Measurements from ENCODE around the gene SMARCB1.

The SMARCB1 gene

DNA sequence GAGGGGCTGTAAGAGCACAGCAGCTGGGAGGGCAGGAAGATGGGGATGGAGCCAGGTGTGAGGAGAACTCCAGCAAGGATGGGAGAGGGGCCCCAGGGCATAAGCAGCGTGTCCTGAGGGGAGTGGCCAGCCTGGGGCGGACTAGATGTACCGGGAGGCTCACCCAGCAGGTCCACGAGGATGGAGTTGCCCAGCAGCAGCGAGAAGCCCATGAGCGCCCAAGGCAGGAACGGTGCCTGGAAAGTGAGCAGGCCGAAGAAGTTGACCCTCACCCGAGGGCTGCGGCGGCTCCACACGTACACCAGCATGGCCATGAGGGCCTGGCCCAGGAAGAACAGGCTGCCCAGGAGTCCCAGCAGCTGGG lies 50.7 kb downstream of the SMARCB1 start:
- Histone ChIP-seq H3K4me1 (ENCODE audit: control extremely low read depth in 1 of 4, control insufficient read depth in 4 of 4, insufficient read depth in 4 of 4, low read length in 3 of 4) (peaks cover 2 to 27% (median 24%) of the 10 kb centered on the region in 4 experiments), H3K4me3 (ENCODE audit: control insufficient read depth in 1 of 7, extremely low read depth in 1 of 7, insufficient read depth in 4 of 7, low read depth in 2 of 7, low read length in 6 of 7) (peak overlapping the region in 1 of 7 experiments; percentile 73), H3K27me3 (replicated peaks in 2 of 5; ENCODE audit: control insufficient read depth in 4 of 5, insufficient read depth in 5 of 5, low read length in 4 of 5) (no peaks in the 10 kb centered on the region), H3K27ac (ENCODE audit: insufficient read depth in 1 of 2, low read depth in 1 of 2, low read length in 2 of 2, poor library complexity in 1 of 2, severe bottlenecking in 2 of 2) (peak overlapping the region in 1 of 2 experiments; percentile 85), H3K9me3 (ENCODE audit: control extremely low read depth in 1 of 5, control insufficient read depth in 4 of 5, insufficient read depth in 2 of 5, low read depth in 1 of 5, low read length in 4 of 5) (no peaks in the 10 kb centered on the region), H3K36me3 (ENCODE audit: control insufficient read depth in 4 of 4, insufficient read depth in 4 of 4, low read length in 3 of 4) (peaks cover 3 to 52% (median 32%) of the 10 kb centered on the region in 4 experiments)
- WGBS (ENCODE audit: insufficient coverage): 96% methylated on average over 12 of the region's 12 CpGs
- CTCF ChIA-PET: interaction anchor here (0.9 to 3.0 kb wide), 3 partner anchors 9 to 26 kb away, joined by 3 to 14 read pairs (median 5); no protein-coding TSS in a partner anchor
- POLR2A ChIA-PET: interaction anchor here (0.5 kb wide), 1 partner anchor 120 kb away, joined by 3 read pairs; no protein-coding TSS in a partner anchor
- no peak for DNase-seq

- Histone ChIP-seq H3K27ac (ENCODE audit: insufficient read depth in 1 of 2, low read depth in 1 of 2, low read length in 2 of 2, poor library complexity in 1 of 2, severe bottlenecking in 2 of 2) (peak overlapping the region; percentile 70 to 85), H3K27me3 (replicated peaks in 2 of 5; ENCODE audit: control insufficient read depth in 4 of 5, insufficient read depth in 5 of 5, low read length in 4 of 5) (no peaks in the 10 kb centered on the region), H3K36me3 (ENCODE audit: control insufficient read depth in 4 of 4, insufficient read depth in 4 of 4, low read length in 3 of 4) (peaks cover 3 to 46% (median 28%) of the 10 kb centered on the region in 4 experiments), H3K9me3 (ENCODE audit: control extremely low read depth in 1 of 5, control insufficient read depth in 4 of 5, insufficient read depth in 2 of 5, low read depth in 1 of 5, low read length in 4 of 5) (no peaks in the 10 kb centered on the region), H3K4me1 (ENCODE audit: control extremely low read depth in 1 of 4, control insufficient read depth in 4 of 4, insufficient read depth in 4 of 4, low read length in 3 of 4) (peaks cover 2 to 28% (median 26%) of the 10 kb centered on the region in 4 experiments), H3K4me3 (ENCODE audit: control insufficient read depth in 1 of 7, extremely low read depth in 1 of 7, insufficient read depth in 4 of 7, low read depth in 2 of 7, low read length in 6 of 7) (peak overlapping the region in 5 of 7 experiments; percentile 40 to 74 (median 67))
- 21% methylated on average over 40 of the region's 41 CpGs for WGBS (ENCODE audit: insufficient coverage)
- POLR2A ChIA-PET: no interaction called here
- DNase-seq: no peak
- CTCF ChIA-PET: interaction anchor here (0.9 to 1.2 kb wide), 3 partner anchors 8 to 26 kb away, joined by 3 to 6 read pairs (median 5); no protein-coding TSS in a partner anchor
Observed at GRCh38 chr22:23837911-23838680, 51.3 kb downstream of the SMARCB1 start.

DNA sequence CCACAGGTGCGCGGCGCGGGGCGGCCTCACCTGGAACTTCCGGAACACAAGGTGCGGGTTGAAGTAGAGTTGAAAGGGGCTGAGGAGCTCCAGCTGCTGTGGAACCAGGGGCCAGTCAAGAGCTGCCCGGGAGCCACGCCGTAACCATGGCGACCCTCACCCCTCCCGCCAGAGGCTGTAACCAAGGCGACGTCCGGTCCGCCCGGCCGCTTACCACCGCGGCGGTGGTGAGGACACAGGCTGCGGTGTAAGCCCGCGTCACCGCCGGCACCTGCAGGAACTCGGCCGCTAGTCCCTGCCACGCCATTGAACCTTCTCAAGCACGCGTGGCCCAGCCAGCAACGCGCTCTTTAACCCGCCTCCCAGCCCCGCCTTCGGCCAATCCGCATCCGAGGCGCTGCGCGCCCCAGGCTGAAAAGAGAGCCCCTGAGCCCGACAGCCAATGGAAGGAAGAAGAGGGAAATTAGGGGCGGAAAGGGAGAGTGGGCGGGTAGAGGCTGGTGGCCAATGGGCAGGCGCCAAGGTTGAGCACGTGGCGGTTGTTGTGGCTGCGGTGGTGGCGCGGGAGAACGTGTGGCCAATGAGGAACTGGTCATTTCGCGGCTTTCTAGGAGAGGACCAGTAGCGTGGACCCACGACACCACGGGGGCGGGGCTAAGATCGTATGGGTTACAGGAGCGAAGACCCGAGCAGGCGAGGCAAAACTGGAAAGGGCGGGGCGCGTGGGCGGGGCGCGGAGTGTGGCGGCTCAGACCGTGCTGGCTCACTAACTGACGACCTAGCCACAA lies 52.1 kb downstream of the SMARCB1 start, which contains the start of gene DERL3:
TSS of gene DERL3 (minus strand) at position 326 of the 788 bp plus-strand sequence. CDS start at position 307, 19 bp downstream.
- Histone ChIP-seq H3K27ac (ENCODE audit: insufficient read depth in 1 of 2, low read depth in 1 of 2, low read length in 2 of 2, poor library complexity in 1 of 2, severe bottlenecking in 2 of 2) (peak within 1 kb of the TSS; percentile 70 to 85), H3K36me3 (ENCODE audit: control insufficient read depth in 4 of 4, insufficient read depth in 4 of 4, low read length in 3 of 4) (peaks cover 3 to 39% (median 20%) of the 10 kb centered on the region in 4 experiments), H3K4me1 (ENCODE audit: control extremely low read depth in 1 of 4, control insufficient read depth in 4 of 4, insufficient read depth in 4 of 4, low read length in 3 of 4) (peaks cover 2 to 36% (median 29%) of the 10 kb centered on the region in 4 experiments), H3K9me3 (ENCODE audit: control extremely low read depth in 1 of 5, control insufficient read depth in 4 of 5, insufficient read depth in 2 of 5, low read depth in 1 of 5, low read length in 4 of 5) (no peaks in the 10 kb centered on the region), H3K27me3 (replicated peaks in 2 of 5; ENCODE audit: control insufficient read depth in 4 of 5, insufficient read depth in 5 of 5, low read length in 4 of 5) (no peaks in the 10 kb centered on the region), H3K4me3 (ENCODE audit: control insufficient read depth in 1 of 7, extremely low read depth in 1 of 7, insufficient read depth in 4 of 7, low read depth in 2 of 7, low read length in 6 of 7) (peak within 1 kb of the TSS in 5 of 7 experiments; percentile 40 to 75 (median 67))
- ChIA-PET POLR2A (interaction anchor here (0.5 kb wide), 1 partner anchor 27 kb away, joined by 3 read pairs; no protein-coding TSS in a partner anchor), CTCF (interaction anchor here (1.0 to 1.2 kb wide), 2 partner anchors 11 to 18 kb away, joined by 4 to 6 read pairs; partner anchors contain the start of gene SLC2A11)
- peak; percentile 99 to 100 (median 100) for DNase-seq
- WGBS (ENCODE audit: insufficient coverage): 0% methylated on average over 58 of the region's 70 CpGs

- no peaks in the 10 kb centered on the region for H3K27me3 ChIP-seq (replicated peaks in 2 of 5; ENCODE audit: control insufficient read depth in 4 of 5, insufficient read depth in 5 of 5, low read length in 4 of 5)
- CTCF ChIA-PET: interaction anchor here (1.0 kb wide), 1 partner anchor 17 kb away, joined by 4 read pairs; the partner anchor contains the start of gene SLC2A11
- H3K36me3 ChIP-seq (ENCODE audit: control insufficient read depth in 4 of 4, insufficient read depth in 4 of 4, low read length in 3 of 4): peaks cover 3 to 29% (median 12%) of the 10 kb centered on the region in 4 experiments
- POLR2A ChIA-PET: no interaction called here
- H3K4me3 ChIP-seq (ENCODE audit: control insufficient read depth in 1 of 7, extremely low read depth in 1 of 7, insufficient read depth in 4 of 7, low read depth in 2 of 7, low read length in 6 of 7): no peak overlapping the region
- peaks cover 2 to 46% (median 40%) of the 10 kb centered on the region in 4 experiments for H3K4me1 ChIP-seq (ENCODE audit: control extremely low read depth in 1 of 4, control insufficient read depth in 4 of 4, insufficient read depth in 4 of 4, low read length in 3 of 4)
- WGBS (ENCODE audit: insufficient coverage): 91% methylated on average over 5 of the region's 7 CpGs
- no peaks in the 10 kb centered on the region for H3K9me3 ChIP-seq (ENCODE audit: control extremely low read depth in 1 of 5, control insufficient read depth in 4 of 5, insufficient read depth in 2 of 5, low read depth in 1 of 5, low read length in 4 of 5)
- DNase-seq: no peak
- no peak overlapping the region for H3K27ac ChIP-seq (ENCODE audit: insufficient read depth in 1 of 2, low read depth in 1 of 2, low read length in 2 of 2, poor library complexity in 1 of 2, severe bottlenecking in 2 of 2)
Observed at GRCh38 chr22:23840026-23840425, 53.3 kb downstream of the SMARCB1 start.

- CTCF ChIA-PET: no interaction called here
- 98% methylated on average over 5 of the region's 5 CpGs for WGBS (ENCODE audit: insufficient coverage)
- Histone ChIP-seq H3K9me3 (ENCODE audit: control extremely low read depth in 1 of 5, control insufficient read depth in 4 of 5, insufficient read depth in 2 of 5, low read depth in 1 of 5, low read length in 4 of 5) (no peaks in the 10 kb centered on the region), H3K4me1 (ENCODE audit: control extremely low read depth in 1 of 4, control insufficient read depth in 4 of 4, insufficient read depth in 4 of 4, low read length in 3 of 4) (peaks cover 2 to 59% (median 53%) of the 10 kb centered on the region in 4 experiments), H3K27ac (ENCODE audit: insufficient read depth in 1 of 2, low read depth in 1 of 2, low read length in 2 of 2, poor library complexity in 1 of 2, severe bottlenecking in 2 of 2) (no peak overlapping the region), H3K27me3 (replicated peaks in 2 of 5; ENCODE audit: control insufficient read depth in 4 of 5, insufficient read depth in 5 of 5, low read length in 4 of 5) (no peaks in the 10 kb centered on the region), H3K36me3 (ENCODE audit: control insufficient read depth in 4 of 4, insufficient read depth in 4 of 4, low read length in 3 of 4) (peaks cover 0 to 16% (median 1%) of the 10 kb centered on the region in 4 experiments), H3K4me3 (ENCODE audit: control insufficient read depth in 1 of 7, extremely low read depth in 1 of 7, insufficient read depth in 4 of 7, low read depth in 2 of 7, low read length in 6 of 7) (no peak overlapping the region)
- no peak for DNase-seq
- POLR2A ChIA-PET: no interaction called here
Observed at GRCh38 chr22:23841292-23841691, 54.5 kb downstream of the SMARCB1 start.

- WGBS (ENCODE audit: insufficient coverage): 96% methylated on average over 16 of the region's 20 CpGs
- peaks cover 2 to 65% (median 58%) of the 10 kb centered on the region in 4 experiments for H3K4me1 ChIP-seq (ENCODE audit: control extremely low read depth in 1 of 4, control insufficient read depth in 4 of 4, insufficient read depth in 4 of 4, low read length in 3 of 4)
- no peaks in the 10 kb centered on the region for H3K27me3 ChIP-seq (replicated peaks in 2 of 5; ENCODE audit: control insufficient read depth in 4 of 5, insufficient read depth in 5 of 5, low read length in 4 of 5)
- peaks cover 0 to 10% (median 0%) of the 10 kb centered on the region in 4 experiments for H3K36me3 ChIP-seq (ENCODE audit: control insufficient read depth in 4 of 4, insufficient read depth in 4 of 4, low read length in 3 of 4)
- ChIA-PET CTCF (no interaction called here), POLR2A (no interaction called here)
- H3K27ac ChIP-seq (ENCODE audit: insufficient read depth in 1 of 2, low read depth in 1 of 2, low read length in 2 of 2, poor library complexity in 1 of 2, severe bottlenecking in 2 of 2): no peak overlapping the region
- no peaks in the 10 kb centered on the region for H3K9me3 ChIP-seq (ENCODE audit: control extremely low read depth in 1 of 5, control insufficient read depth in 4 of 5, insufficient read depth in 2 of 5, low read depth in 1 of 5, low read length in 4 of 5)
- no peak overlapping the region for H3K4me3 ChIP-seq (ENCODE audit: control insufficient read depth in 1 of 7, extremely low read depth in 1 of 7, insufficient read depth in 4 of 7, low read depth in 2 of 7, low read length in 6 of 7)
- no peak for DNase-seq
Observed at GRCh38 chr22:23841736-23842445, 55.1 kb downstream of the SMARCB1 start.

All from common myeloid progenitor, CD34-positive (primary cell).